H1 (cell line): ENCODE results near the gene LY9. TPM values are rescaled to one million over a fixed set of nuclear protein-coding genes. Genes with fewer than 3 reads are reported as not detected.

ENCODE experiments used
- CTCF ChIA-PET: fragments of 300-600 bp; sonication (Branson Sonifier 250); formaldehyde crosslinking; loops from one replicate; lab custom pipeline; 2021; ENCODE audit not compliant: partially characterized antibody; lab: Charles Lee
- POLR2A ChIA-PET: fragments of 300-600 bp; sonication (Branson Sonifier 250); formaldehyde crosslinking; loops from one replicate; lab custom pipeline; 2021; ENCODE audit warnings: inconsistent platforms; ENCODE audit not compliant: partially characterized antibody; lab: Charles Lee
- DNase-seq, 2 experiments: peaks; one replicate each; pipeline versions ENCODE4 v3.0.0 to v3.0.0-alpha.2; 2010 to 2022; ENCODE audit warnings: low spot score in 2 of 2, low read depth in 1 of 2, mixed read lengths in 1 of 2
- FAIRE-seq: peaks from 2 replicates; lab custom pipeline; 2011; peaks lifted over from hg19 to GRCh38; lab: Jason Lieb, UNC
- H2AFZ ChIP-seq: 2 replicates; pipeline ENCODE4 v1.8.1; 2012; ENCODE audit warnings: low read length, inconsistent platforms
- H2AK5ac ChIP-seq: 2 replicates; pipeline ENCODE4 v1.6.1; 2013; ENCODE audit warnings: low read depth, low read length
- H2BK120ac ChIP-seq: replicated peaks from 2 replicates; pipeline ENCODE3; 2013; ENCODE audit warnings: low read depth, low read length, inconsistent platforms
- H2BK12ac ChIP-seq: 2 replicates; pipeline ENCODE4 v1.6.1; 2013; ENCODE audit warnings: low read depth, low read length
- H2BK15ac ChIP-seq: 2 replicates; pipeline ENCODE4 v1.6.1; 2013; ENCODE audit warnings: low read length
- H2BK20ac ChIP-seq: 2 replicates; pipeline ENCODE4 v1.6.1; 2013; ENCODE audit warnings: low read length
- H2BK5ac ChIP-seq: 2 replicates; pipeline ENCODE4 v1.6.1; 2013; ENCODE audit warnings: low read depth, low read length
- H3K14ac ChIP-seq: 2 replicates; pipeline ENCODE4 v1.6.1; 2013; ENCODE audit warnings: inconsistent platforms; ENCODE audit not compliant: insufficient read length
- H3K18ac ChIP-seq: 2 replicates; pipeline ENCODE4 v1.6.1; 2013; ENCODE audit warnings: low read length; ENCODE audit errors: extremely low read depth
- H3K23ac ChIP-seq: 2 replicates; pipeline ENCODE4 v1.6.1; 2013; ENCODE audit warnings: inconsistent platforms; ENCODE audit not compliant: insufficient read length
- H3K23me2 ChIP-seq: 2 replicates; pipeline ENCODE4 v1.6.1; 2013; ENCODE audit warnings: low read depth, low read length
- H3K27ac ChIP-seq: 2 replicates; pipeline ENCODE4 v1.6.1; 2011; ENCODE audit warnings: low read depth, low read length, inconsistent platforms
- H3K27me3 ChIP-seq, 4 experiments: replicated peaks in 1 of 4; 1 replicate in 1 of 4; 2 replicates in 3 of 4; pipeline versions ENCODE4 v1.6.1 to v1.8.1; 2011 to 2013; ENCODE audit warnings: low read length in 3 of 4, mild to moderate bottlenecking in 3 of 4, inconsistent platforms in 2 of 4, mixed read lengths in 2 of 4, moderate library complexity in 1 of 4; ENCODE audit not compliant: control insufficient read depth in 3 of 4, insufficient read depth in 3 of 4; ENCODE audit errors: extremely low read depth in 1 of 4
- H3K36me3 ChIP-seq, 4 experiments: 2 replicates each; pipeline versions ENCODE4 v1.6.1 to v1.8.1; 2011 to 2013; ENCODE audit warnings: mild to moderate bottlenecking in 4 of 4, low read length in 3 of 4, moderate library complexity in 2 of 4, control low read depth in 1 of 4, inconsistent platforms in 1 of 4; ENCODE audit not compliant: insufficient read depth in 4 of 4, control insufficient read depth in 2 of 4
- H3K4ac ChIP-seq: replicated peaks from 2 replicates; pipeline ENCODE3; 2013; ENCODE audit warnings: low read length, low read depth, mixed read lengths, inconsistent platforms; ENCODE audit not compliant: insufficient read length
- H3K4me1 ChIP-seq, 4 experiments: replicated peaks in 1 of 4; 1 replicate in 1 of 4; 2 replicates in 3 of 4; pipeline versions ENCODE4 v1.6.1 to v1.8.1; 2011 to 2013; ENCODE audit warnings: low read length in 3 of 4, inconsistent platforms in 2 of 4, mixed read lengths in 1 of 4; ENCODE audit not compliant: insufficient read depth in 4 of 4, control insufficient read depth in 3 of 4
- H3K4me2 ChIP-seq, 2 experiments: 2 replicates each; pipeline versions ENCODE4 v1.6.1 to v1.8.1; 2011 to 2013; ENCODE audit warnings: low read depth in 2 of 2, low read length in 2 of 2, control low read depth in 1 of 2, inconsistent platforms in 1 of 2, mild to moderate bottlenecking in 1 of 2; ENCODE audit not compliant: insufficient read depth in 1 of 2
- H3K4me3 ChIP-seq, 4 experiments: fragments of 200-600, 300-600 bp in 1 of 4; sonication (generic), shearing (Covaris generic), sonication (Bioruptor Twin) in 1 of 4; 2 replicates each; pipeline versions ENCODE4 v1.5.1 to v1.8.1; 2011 to 2016; ENCODE audit warnings: low read length in 4 of 4, low read depth in 3 of 4, control low read depth in 2 of 4, inconsistent platforms in 2 of 4, mild to moderate bottlenecking in 2 of 4, mixed read lengths in 1 of 4, moderate library complexity in 1 of 4; ENCODE audit not compliant: insufficient read depth in 2 of 4; ENCODE audit errors: extremely low read depth in 1 of 4
- H3K56ac ChIP-seq: replicated peaks from 2 replicates; pipeline ENCODE3; 2013; ENCODE audit warnings: low read depth, mild to moderate bottlenecking, mixed read lengths, low read length, inconsistent platforms; ENCODE audit not compliant: insufficient read length
- H3K79me1 ChIP-seq: 2 replicates; pipeline ENCODE4 v1.6.1; 2013; ENCODE audit warnings: low read depth, low read length, control low read depth
- H3K79me2 ChIP-seq, 2 experiments: 2 replicates each; pipeline versions ENCODE4 v1.6.1 to v1.8.1; 2012 to 2013; ENCODE audit warnings: low read length in 2 of 2, mild to moderate bottlenecking in 2 of 2, inconsistent platforms in 1 of 2; ENCODE audit not compliant: insufficient read depth in 2 of 2, control insufficient read depth in 1 of 2
- H3K9ac ChIP-seq, 4 experiments: replicated peaks in 1 of 4; 1 replicate in 1 of 4; 2 replicates in 3 of 4; pipeline versions ENCODE4 v1.6.1 to v1.8.1; 2011 to 2013; ENCODE audit warnings: low read depth in 3 of 4, low read length in 3 of 4, control low read depth in 2 of 4, mild to moderate bottlenecking in 2 of 4, moderate library complexity in 2 of 4, inconsistent platforms in 1 of 4; ENCODE audit errors: extremely low read depth in 1 of 4
- H3K9me3 ChIP-seq, 2 experiments: 2 replicates each; pipeline versions ENCODE4 v1.6.1 to v1.8.1; 2012 to 2013; ENCODE audit warnings: mild to moderate bottlenecking in 2 of 2, moderate library complexity in 2 of 2, control low read depth in 1 of 2, inconsistent platforms in 1 of 2, low read depth in 1 of 2, low read length in 1 of 2, mixed read lengths in 1 of 2; ENCODE audit not compliant: insufficient read depth in 2 of 2
- H4K20me1 ChIP-seq, 2 experiments: replicated peaks in 1 of 2; 2 replicates each; pipeline versions ENCODE3 to v1.8.1; 2011 to 2013; ENCODE audit warnings: inconsistent platforms in 2 of 2, low read length in 2 of 2, mild to moderate bottlenecking in 1 of 2; ENCODE audit not compliant: insufficient read depth in 2 of 2, control insufficient read depth in 1 of 2
- H4K5ac ChIP-seq: 2 replicates; pipeline ENCODE4 v1.6.1; 2013; ENCODE audit warnings: low read length, low read depth, mixed read lengths, inconsistent platforms; ENCODE audit not compliant: insufficient read length
- H4K8ac ChIP-seq: 2 replicates; pipeline ENCODE4 v1.8.0; 2013; ENCODE audit warnings: mild to moderate bottlenecking, moderate library complexity, low read length, inconsistent platforms; ENCODE audit not compliant: insufficient read depth; ENCODE audit errors: extremely low read depth
- H4K91ac ChIP-seq: replicated peaks from 2 replicates; pipeline ENCODE3; 2013; ENCODE audit warnings: low read length, mixed read lengths, inconsistent platforms; ENCODE audit not compliant: insufficient read length
- BACH1 ChIP-seq: IDR thresholded peaks from 2 replicates; pipeline ENCODE4 v1.6.1; 2012; ENCODE audit warnings: low read length, improper control_type of control experiment
- CBX8 ChIP-seq: fragments of 300-800, 300-1000 bp; sonication (generic); IDR thresholded peaks from 2 replicates; pipeline ENCODE4 v1.7.1; 2016; ENCODE audit warnings: low read depth, low read length, borderline replicate concordance
- KDM4A ChIP-seq: IDR thresholded peaks from one replicate; pipeline ENCODE4 v1.7.1; 2012; ENCODE audit warnings: low read depth, mild to moderate bottlenecking, moderate library complexity, low read length, inconsistent platforms; ENCODE audit not compliant: severe bottlenecking
- MAFK ChIP-seq: IDR thresholded peaks from 2 replicates; pipeline ENCODE4 v1.6.1; 2012; ENCODE audit warnings: low read depth, mild to moderate bottlenecking, improper control_type of control experiment, low read length
- PHF8 ChIP-seq: fragments of 200-600 bp; sonication (generic); conservative IDR thresholded peaks from 2 replicates; pipeline ENCODE4 v1.7.1; 2012; ENCODE audit warnings: low read depth, mild to moderate bottlenecking, inconsistent platforms, low read length, moderate library complexity
- POU5F1 ChIP-seq: IDR thresholded peaks from 2 replicates; pipeline ENCODE4 v1.6.1; 2011; ENCODE audit warnings: low read depth, mild to moderate bottlenecking, low read length, moderate library complexity
- TEAD4 ChIP-seq: IDR thresholded peaks from 2 replicates; pipeline ENCODE4 v1.6.1; 2012; ENCODE audit warnings: low read depth, low read length, inconsistent platforms, mixed read lengths
- WGBS, 2 experiments: shearing (Covaris generic) in 1 of 2; methylation state at CpG; one replicate each; pipeline versions ENCODE4 v1.1.6 to v1.1.7; 2013 to 2015; ENCODE audit warnings: low lambda C conversion rate in 2 of 2, mixed read lengths in 2 of 2, inconsistent platforms in 1 of 2, low coverage in 1 of 2, missing lambda C conversion rate in 1 of 2; ENCODE audit not compliant: insufficient replicate concordance in 2 of 2, insufficient coverage in 1 of 2, insufficient read length in 1 of 2; ENCODE audit errors: extremely low coverage in 1 of 2, missing lambda C conversion rate in 1 of 2; 5-methylcytosine and 5-hydroxymethylcytosine counted together
- polyA plus RNA-seq, 7 experiments: library from polyadenylated mRNA; depleted of rRNA in 3 of 7; stranded (reverse) in 5 of 7; unstranded in 2 of 7; fragments of >200 nt in 5 of 7; fragments of 200-250 nt in 2 of 7; gene quantifications; 1 replicate in 5 of 7; 2 replicates in 1 of 7; 4 replicates in 1 of 7; pipeline versions ENCODE4 v1.2.1 to v1.2.3, GENCODE V29; 2011 to 2013; ENCODE audit warnings: missing spikeins in 2 of 7, mixed read lengths in 2 of 7
- total RNA-seq: library from RNA; stranded (reverse); fragmentation: NEBNext Ultra II Directional; extraction: Animal tissue kit (Norgen Biotek cat#: 25700); gene quantifications from 2 replicates; pipeline ENCODE4 v1.2.1, GENCODE V29; 2021
- TF ChIP-seq, protein P1 (sequence below): IDR thresholded peaks from 2 replicates; pipeline ENCODE4 v1.6.1; 2012; ENCODE audit warnings: inconsistent platforms
- TF ChIP-seq, protein P2 (sequence below): IDR thresholded peaks from 2 replicates; pipeline ENCODE4 v1.6.1; 2012; ENCODE audit warnings: low read length, inconsistent platforms

Gene LY9
- total and polyA plus RNA-seq, 2 of the 8 experiments (the other 6 are each of a cell fraction or from before 2014, with no cell fraction given), result not detected

DNA sequence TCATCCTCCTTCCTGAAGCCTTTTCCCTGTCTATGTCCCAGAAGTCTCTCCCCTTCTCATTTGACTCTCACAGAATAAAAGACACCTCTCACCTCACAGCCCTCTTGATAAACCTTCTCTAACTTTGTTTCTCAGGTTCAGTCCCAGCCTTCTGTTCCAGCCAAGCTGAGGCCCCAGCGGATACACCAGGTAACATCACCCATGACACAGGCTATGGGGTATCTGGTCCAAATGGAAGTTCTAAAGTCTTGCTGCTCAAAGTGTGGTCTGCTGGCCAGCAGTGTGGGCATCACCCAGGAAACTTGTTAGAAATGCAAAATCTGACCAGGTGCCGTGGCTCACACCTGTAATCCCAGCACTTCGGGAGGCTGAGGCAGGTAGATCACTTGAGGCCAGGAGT is 23.2 kb downstream of the LY9 start:
- Histone ChIP-seq H4K5ac (no peak overlapping the region), H3K56ac (no peak overlapping the region), H3K4me2 (no peak overlapping the region), H4K20me1 (no peaks in the 10 kb centered on the region), H3K27me3 (no peaks in the 10 kb centered on the region; a peak in 1 of 7 replicates), H2BK15ac (no peak overlapping the region), H2BK20ac (no peak overlapping the region), H3K79me1 (no peaks in the 10 kb centered on the region), H2AK5ac (no peak overlapping the region), H3K9ac (no peak overlapping the region), H2BK12ac (no peak overlapping the region), H3K79me2 (no peaks in the 10 kb centered on the region), H4K8ac (no peak overlapping the region), H3K4me3 (no peak overlapping the region), H3K23me2 (no peaks in the 10 kb centered on the region), H3K36me3 (no peaks in the 10 kb centered on the region), H2BK5ac (no peak overlapping the region), H3K14ac (no peak overlapping the region), H2AFZ (no peak overlapping the region), H3K9me3 (no peaks in the 10 kb centered on the region), H3K27ac (no peak overlapping the region), H3K18ac (no peak overlapping the region), H3K4ac (no peak overlapping the region), H3K4me1 (peaks cover 0 to 6% (median 2%) of the 10 kb centered on the region in 4 experiments; a peak in 2 of 7 replicates), H3K23ac (no peak overlapping the region), H2BK120ac (no peak overlapping the region), H4K91ac (no peak overlapping the region)
- DNase-seq, result no peak
- 77% methylated on average over 3 of the region's 3 CpGs; no CpG with 5 or more reads in 1 of the 2 experiments for WGBS, 2 experiments
- ChIA-PET CTCF (interaction anchor here (0.8 to 6.7 kb wide), 15 partner anchors 11 to 144 kb away, joined by 3 to 60 read pairs (median 5); partner anchors contain the start of genes ITLN2 and LY9), POLR2A (interaction anchor here (1.2 kb wide), 1 partner anchor 164 kb away, joined by 5 read pairs; no protein-coding TSS in a partner anchor)
- no peak for FAIRE-seq
- no peak for TF ChIP-seq TEAD4
- TF ChIP-seq BACH1, result no peak
- no peak for TF ChIP-seq PHF8
- TF ChIP-seq POU5F1, result no peak
- TF ChIP-seq, protein P1, sequence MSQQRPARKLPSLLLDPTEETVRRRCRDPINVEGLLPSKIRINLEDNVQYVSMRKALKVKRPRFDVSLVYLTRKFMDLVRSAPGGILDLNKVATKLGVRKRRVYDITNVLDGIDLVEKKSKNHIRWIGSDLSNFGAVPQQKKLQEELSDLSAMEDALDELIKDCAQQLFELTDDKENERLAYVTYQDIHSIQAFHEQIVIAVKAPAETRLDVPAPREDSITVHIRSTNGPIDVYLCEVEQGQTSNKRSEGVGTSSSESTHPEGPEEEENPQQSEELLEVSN, result no peak
- TF ChIP-seq, protein P2, sequence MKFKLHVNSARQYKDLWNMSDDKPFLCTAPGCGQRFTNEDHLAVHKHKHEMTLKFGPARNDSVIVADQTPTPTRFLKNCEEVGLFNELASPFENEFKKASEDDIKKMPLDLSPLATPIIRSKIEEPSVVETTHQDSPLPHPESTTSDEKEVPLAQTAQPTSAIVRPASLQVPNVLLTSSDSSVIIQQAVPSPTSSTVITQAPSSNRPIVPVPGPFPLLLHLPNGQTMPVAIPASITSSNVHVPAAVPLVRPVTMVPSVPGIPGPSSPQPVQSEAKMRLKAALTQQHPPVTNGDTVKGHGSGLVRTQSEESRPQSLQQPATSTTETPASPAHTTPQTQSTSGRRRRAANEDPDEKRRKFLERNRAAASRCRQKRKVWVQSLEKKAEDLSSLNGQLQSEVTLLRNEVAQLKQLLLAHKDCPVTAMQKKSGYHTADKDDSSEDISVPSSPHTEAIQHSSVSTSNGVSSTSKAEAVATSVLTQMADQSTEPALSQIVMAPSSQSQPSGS, result no peak
- TF ChIP-seq MAFK, result no peak
- no peak for TF ChIP-seq CBX8
- TF ChIP-seq KDM4A, result no peak
